HEK293 (cell line): ENCODE results near the gene ZDHHC24.

ENCODE experiments used
- CTCF ChIA-PET: fragments of 350-600 bp; formaldehyde crosslinking; extraction: SDS; loops from one replicate; lab custom pipeline; 2021; ENCODE audit warnings: antibody characterized with exemption; lab: Yijun Ruan, JAX
- POLR2A ChIA-PET: fragments of 300-600 bp; formaldehyde crosslinking; extraction: SDS; loops from one replicate; lab custom pipeline; 2020; ENCODE audit warnings: antibody characterized with exemption, inconsistent platforms; lab: Yijun Ruan, JAX
- H3K27ac ChIP-seq: fragments of 200-500 bp; sonication (Bioruptor generic); 2 replicates; pipeline ENCODE4 v1.5.1; 2014; ENCODE audit warnings: low read depth, low read length, control low read depth, inconsistent platforms; ENCODE audit errors: extremely low read depth
- H3K36me3 ChIP-seq, 2 experiments: fragments of 200-500 bp in 1 of 2; sonication (Bioruptor generic) in 1 of 2; 1 replicate in 1 of 2; 2 replicates in 1 of 2; pipeline ENCODE4 v1.5.1; 2014 to 2017; ENCODE audit warnings: inconsistent platforms in 2 of 2, low read length in 2 of 2; ENCODE audit not compliant: control insufficient read depth in 2 of 2, insufficient read depth in 1 of 2
- H3K4me1 ChIP-seq: fragments of 200-500 bp; sonication (Bioruptor generic); 2 replicates; pipeline ENCODE4 v1.5.1; 2014; ENCODE audit warnings: mild to moderate bottlenecking, low read length, inconsistent platforms; ENCODE audit not compliant: control insufficient read depth, insufficient read depth
- H3K4me3 ChIP-seq: 2 replicates; pipeline ENCODE4 v1.5.1; 2011; ENCODE audit warnings: low read depth, mild to moderate bottlenecking, control low read depth, low read length, moderate library complexity
- H3K9me3 ChIP-seq: fragments of 200-500 bp; sonication (Bioruptor generic); 2 replicates; pipeline ENCODE4 v1.5.1; 2014; ENCODE audit warnings: low read depth, low read length, inconsistent platforms; ENCODE audit not compliant: control insufficient read depth, insufficient read depth
- KLF16 ChIP-seq: fragments of 450-650 bp; formaldehyde crosslinking; IDR thresholded peaks from 2 replicates; pipeline ENCODE4 v1.5.1; 2017; ENCODE audit warnings: missing biosample characterization, missing genetic modification characterization
- OSR2 ChIP-seq: fragments of 450-650 bp; formaldehyde crosslinking; IDR thresholded peaks from 2 replicates; pipeline ENCODE4 v1.5.1; 2016; ENCODE audit warnings: missing biosample characterization, missing genetic modification characterization
- WT1 ChIP-seq: fragments of 450-650 bp; formaldehyde crosslinking; IDR thresholded peaks from 2 replicates; pipeline ENCODE4 v1.5.1; 2016; ENCODE audit warnings: missing biosample characterization, missing genetic modification characterization
- ZBTB17 ChIP-seq: fragments of 450-650 bp; formaldehyde crosslinking; IDR thresholded peaks from 2 replicates; pipeline ENCODE4 v1.5.1; 2016; ENCODE audit warnings: missing biosample characterization, missing genetic modification characterization
- ZBTB48 ChIP-seq: fragments of 450-650 bp; formaldehyde crosslinking; IDR thresholded peaks from 2 replicates; pipeline ENCODE4 v1.5.1; 2016; ENCODE audit warnings: missing biosample characterization, missing genetic modification characterization
- ZNF112 ChIP-seq: fragments of 450-650 bp; formaldehyde crosslinking; IDR thresholded peaks from 2 replicates; pipeline ENCODE4 v1.5.0; 2017; ENCODE audit warnings: missing biosample characterization, missing genetic modification characterization
- ZNF146 ChIP-seq: fragments of 450-650 bp; formaldehyde crosslinking; IDR thresholded peaks from 2 replicates; pipeline ENCODE4 v1.5.1; 2016; ENCODE audit warnings: missing biosample characterization, missing genetic modification characterization
- ZNF157 ChIP-seq: fragments of 450-650 bp; formaldehyde crosslinking; IDR thresholded peaks from 2 replicates; pipeline ENCODE4 v1.5.1; 2016; ENCODE audit warnings: missing biosample characterization, missing genetic modification characterization
- ZNF239 ChIP-seq: fragments of 450-650 bp; formaldehyde crosslinking; IDR thresholded peaks from 2 replicates; pipeline ENCODE4 v1.5.1; 2016; ENCODE audit warnings: missing biosample characterization, missing genetic modification characterization
- ZNF292 ChIP-seq: fragments of 450-650 bp; formaldehyde crosslinking; IDR thresholded peaks from 2 replicates; pipeline ENCODE4 v1.5.1; 2016; ENCODE audit warnings: low read depth, missing biosample characterization, missing genetic modification characterization, borderline replicate concordance
- ZNF521 ChIP-seq: fragments of 450-650 bp; formaldehyde crosslinking; IDR thresholded peaks from 2 replicates; pipeline ENCODE4 v1.5.1; 2017; ENCODE audit warnings: missing biosample characterization, mild to moderate bottlenecking, missing genetic modification characterization
- ZNF555 ChIP-seq: fragments of 450-650 bp; formaldehyde crosslinking; conservative IDR thresholded peaks from 2 replicates; pipeline ENCODE4 v1.5.1; 2017; ENCODE audit warnings: missing biosample characterization, mild to moderate bottlenecking, missing genetic modification characterization, inconsistent platforms
- ZNF558 ChIP-seq: fragments of 450-650 bp; formaldehyde crosslinking; IDR thresholded peaks from 2 replicates; pipeline ENCODE4 v1.5.1; 2016; ENCODE audit warnings: missing biosample characterization, missing genetic modification characterization
- ZNF660 ChIP-seq: fragments of 450-650 bp; IDR thresholded peaks from 2 replicates; pipeline ENCODE4 v1.5.1; 2018; ENCODE audit warnings: missing biosample characterization, mild to moderate bottlenecking, missing genetic modification characterization
- ZNF777 ChIP-seq: fragments of 450-650 bp; formaldehyde crosslinking; IDR thresholded peaks from 2 replicates; pipeline ENCODE4 v1.5.1; 2017; ENCODE audit warnings: missing biosample characterization, missing genetic modification characterization, borderline replicate concordance
- ZSCAN16 ChIP-seq: fragments of 450-650 bp; formaldehyde crosslinking; IDR thresholded peaks from 2 replicates; pipeline ENCODE4 v1.5.1; 2016; ENCODE audit warnings: missing biosample characterization, missing genetic modification characterization
- ZXDB ChIP-seq: fragments of 450-650 bp; formaldehyde crosslinking; IDR thresholded peaks from 2 replicates; pipeline ENCODE4 v1.5.1; 2016; ENCODE audit warnings: missing biosample characterization, missing genetic modification characterization
- TF ChIP-seq, protein P1 (sequence below): fragments of 450-650 bp; formaldehyde crosslinking; IDR thresholded peaks from 2 replicates; pipeline ENCODE4 v1.5.1; 2016; ENCODE audit warnings: missing biosample characterization, missing genetic modification characterization
- TF ChIP-seq, protein P2 (sequence below): fragments of 450-650 bp; formaldehyde crosslinking; IDR thresholded peaks from 2 replicates; pipeline ENCODE4 v1.5.1; 2016; ENCODE audit warnings: missing biosample characterization, missing genetic modification characterization, borderline replicate concordance

ZDHHC24 gene

DNA sequence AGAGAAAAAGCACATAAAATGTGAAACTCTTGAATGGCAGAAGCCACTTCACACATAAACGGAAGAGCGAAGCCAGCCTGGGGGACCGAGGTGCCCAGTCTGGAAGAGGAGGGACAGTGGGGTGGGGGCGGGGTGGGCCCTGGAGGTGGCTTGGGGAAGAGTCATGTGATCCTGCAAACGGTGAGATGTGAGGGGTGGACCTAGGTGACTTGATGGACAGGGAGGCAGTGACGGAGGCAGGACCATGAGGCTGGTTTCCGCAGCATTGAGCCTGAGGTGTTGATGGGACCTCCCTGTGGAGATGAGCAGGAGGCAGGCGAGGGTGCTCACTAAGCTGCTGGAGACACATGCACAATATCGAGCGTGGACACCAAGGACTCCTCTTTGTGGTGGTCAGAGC, 16.8 kb downstream of the ZDHHC24 start:
- no peaks in the 10 kb centered on the region for H3K4me1 ChIP-seq
- peaks cover 0 to 34% of the 10 kb centered on the region in 2 experiments; a peak in 2 of 3 replicates for H3K36me3 ChIP-seq
- H3K9me3 ChIP-seq = no peaks in the 10 kb centered on the region
- H3K4me3 ChIP-seq = no peak overlapping the region
- no peak for TF ChIP-seq ZNF521
- no peak for TF ChIP-seq OSR2 (tag by site-specific recombination)
- TF ChIP-seq, protein P1, sequence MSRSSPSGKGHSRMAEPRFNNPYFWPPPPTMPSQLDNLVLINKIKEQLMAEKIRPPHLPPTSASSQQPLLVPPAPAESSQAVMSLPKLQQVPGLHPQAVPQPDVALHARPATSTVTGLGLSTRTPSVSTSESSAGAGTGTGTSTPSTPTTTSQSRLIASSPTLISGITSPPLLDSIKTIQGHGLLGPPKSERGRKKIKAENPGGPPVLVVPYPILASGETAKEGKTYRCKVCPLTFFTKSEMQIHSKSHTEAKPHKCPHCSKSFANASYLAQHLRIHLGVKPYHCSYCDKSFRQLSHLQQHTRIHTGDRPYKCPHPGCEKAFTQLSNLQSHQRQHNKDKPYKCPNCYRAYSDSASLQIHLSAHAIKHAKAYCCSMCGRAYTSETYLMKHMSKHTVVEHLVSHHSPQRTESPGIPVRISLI (tag by site-specific recombination) = no peak
- TF ChIP-seq KLF16 (tag by site-specific recombination) = no peak
- TF ChIP-seq ZNF112 (tag by site-specific recombination) = no peak
- no peak for TF ChIP-seq ZNF555
- no peak for TF ChIP-seq ZNF660 (tag by site-specific recombination)
- TF ChIP-seq ZSCAN16 (tag by site-specific recombination) = no peak
- no peak for TF ChIP-seq ZNF146
- TF ChIP-seq WT1 (tag by site-specific recombination) = no peak
- no peak for TF ChIP-seq ZNF292 (tag by site-specific recombination)
- no peak for TF ChIP-seq ZBTB17 (tag by site-specific recombination)
- TF ChIP-seq ZNF777 (tag by site-specific recombination) = no peak
- no peak for TF ChIP-seq ZNF558
- TF ChIP-seq ZBTB48 (tag by site-specific recombination) = no peak
- TF ChIP-seq ZXDB (tag by site-specific recombination) = no peak
- TF ChIP-seq ZNF157 = no peak
- H3K27ac ChIP-seq = no peak overlapping the region
- POLR2A ChIA-PET = no interaction called here
- CTCF ChIA-PET = interaction anchor here (0.7 kb wide), 1 partner anchor 351 kb away, joined by 3 read pairs; no protein-coding TSS in a partner anchor

DNA sequence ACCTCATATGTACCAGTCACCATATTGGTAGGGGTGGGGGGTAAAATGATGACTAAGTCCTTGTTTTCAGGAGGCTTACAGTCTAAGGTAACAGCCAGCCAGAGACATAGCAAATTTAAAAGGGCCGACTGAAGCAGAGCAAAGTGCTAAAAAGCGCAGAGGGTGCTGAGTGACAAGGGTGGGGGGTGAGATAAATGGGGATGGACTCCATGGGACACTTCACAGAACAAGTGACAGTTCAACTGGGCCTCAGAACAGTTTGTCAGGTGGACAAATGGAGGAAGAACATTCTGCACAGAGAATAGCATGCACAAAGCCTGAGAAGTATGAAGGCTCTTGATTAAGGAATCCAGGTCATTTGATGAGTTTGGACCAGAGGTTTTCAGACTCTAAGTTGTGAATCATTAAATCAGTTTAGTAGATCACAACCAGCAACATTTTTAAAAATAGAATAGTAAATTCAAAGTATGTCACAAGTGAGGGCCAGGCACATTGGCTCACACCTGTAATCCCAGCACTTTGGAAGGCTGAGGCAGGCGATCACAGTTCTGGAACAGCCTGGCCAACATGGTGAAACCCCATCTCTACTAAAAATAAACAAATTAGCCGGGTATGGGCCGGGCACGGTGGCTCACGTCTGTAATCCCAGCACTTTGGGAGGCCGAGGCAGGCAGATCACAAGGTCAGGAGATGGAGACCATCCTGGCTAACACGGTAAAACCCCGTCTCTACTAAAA, 21.4 kb downstream of the ZDHHC24 start:
- ChIA-PET CTCF (no interaction called here), POLR2A (interaction anchor here (0.7 kb wide), 1 partner anchor 40 kb away, joined by 3 read pairs; no protein-coding TSS in a partner anchor)
- peaks cover 0 to 63% of the 10 kb centered on the region in 2 experiments; a peak in 2 of 3 replicates for H3K36me3 ChIP-seq
- no peak overlapping the region for H3K4me3 ChIP-seq
- TF ChIP-seq, protein P2, sequence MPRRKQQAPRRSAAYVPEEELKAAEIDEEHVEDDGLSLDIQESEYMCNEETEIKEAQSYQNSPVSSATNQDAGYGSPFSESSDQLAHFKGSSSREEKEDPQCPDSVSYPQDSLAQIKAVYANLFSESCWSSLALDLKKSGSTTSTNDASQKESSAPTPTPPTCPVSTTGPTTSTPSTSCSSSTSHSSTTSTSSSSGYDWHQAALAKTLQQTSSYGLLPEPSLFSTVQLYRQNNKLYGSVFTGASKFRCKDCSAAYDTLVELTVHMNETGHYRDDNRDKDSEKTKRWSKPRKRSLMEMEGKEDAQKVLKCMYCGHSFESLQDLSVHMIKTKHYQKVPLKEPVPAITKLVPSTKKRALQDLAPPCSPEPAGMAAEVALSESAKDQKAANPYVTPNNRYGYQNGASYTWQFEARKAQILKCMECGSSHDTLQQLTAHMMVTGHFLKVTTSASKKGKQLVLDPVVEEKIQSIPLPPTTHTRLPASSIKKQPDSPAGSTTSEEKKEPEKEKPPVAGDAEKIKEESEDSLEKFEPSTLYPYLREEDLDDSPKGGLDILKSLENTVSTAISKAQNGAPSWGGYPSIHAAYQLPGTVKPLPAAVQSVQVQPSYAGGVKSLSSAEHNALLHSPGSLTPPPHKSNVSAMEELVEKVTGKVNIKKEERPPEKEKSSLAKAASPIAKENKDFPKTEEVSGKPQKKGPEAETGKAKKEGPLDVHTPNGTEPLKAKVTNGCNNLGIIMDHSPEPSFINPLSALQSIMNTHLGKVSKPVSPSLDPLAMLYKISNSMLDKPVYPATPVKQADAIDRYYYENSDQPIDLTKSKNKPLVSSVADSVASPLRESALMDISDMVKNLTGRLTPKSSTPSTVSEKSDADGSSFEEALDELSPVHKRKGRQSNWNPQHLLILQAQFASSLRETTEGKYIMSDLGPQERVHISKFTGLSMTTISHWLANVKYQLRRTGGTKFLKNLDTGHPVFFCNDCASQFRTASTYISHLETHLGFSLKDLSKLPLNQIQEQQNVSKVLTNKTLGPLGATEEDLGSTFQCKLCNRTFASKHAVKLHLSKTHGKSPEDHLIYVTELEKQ (tag by site-specific recombination) = no peak
- TF ChIP-seq, all 188 proteins: peak for 0
- H3K27ac ChIP-seq = no peak overlapping the region
- H3K9me3 ChIP-seq = no peaks in the 10 kb centered on the region
- no peaks in the 10 kb centered on the region for H3K4me1 ChIP-seq

DNA sequence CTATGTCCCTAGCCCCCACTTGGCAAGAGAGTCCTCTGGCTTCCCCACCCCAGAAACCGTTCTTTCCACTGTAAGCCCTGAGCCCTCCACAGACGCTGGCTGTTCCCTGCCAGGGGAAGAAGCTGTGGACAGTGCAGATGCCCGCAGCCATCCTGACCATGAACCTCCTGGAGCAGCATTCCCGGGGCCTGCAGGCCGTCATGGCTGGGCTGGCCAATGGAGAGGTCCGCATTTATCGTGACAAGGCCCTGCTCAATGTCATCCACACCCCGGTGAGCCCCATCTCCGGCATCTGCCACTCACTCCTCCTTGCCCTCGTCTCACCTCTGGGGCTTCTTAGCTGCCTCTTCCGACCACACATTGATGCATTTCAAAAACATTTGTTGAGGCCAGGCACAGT, 22.2 kb downstream of the ZDHHC24 start:
- CTCF ChIA-PET = no interaction called here
- H3K4me3 ChIP-seq = no peak overlapping the region
- no peaks in the 10 kb centered on the region for H3K4me1 ChIP-seq
- no peaks in the 10 kb centered on the region for H3K9me3 ChIP-seq
- no peak for TF ChIP-seq ZNF239 (tag by site-specific recombination)
- POLR2A ChIA-PET = no interaction called here
- H3K27ac ChIP-seq = no peak overlapping the region
- H3K36me3 ChIP-seq = peaks cover 0 to 64% of the 10 kb centered on the region in 2 experiments; a peak in 2 of 3 replicates
